Stimulated activated CD4-positive, alpha-beta T cell treated with anti-CD3 and anti-CD28 coated beads, Interleukin-12 subunit alpha, Interleukin-12 subunit beta, amount 100 ng/mL, for 4 hours (primary cell): ENCODE data around the gene THUMPD3.

Experiments
- DNase-seq: peaks from one replicate; pipeline ENCODE4 v3.0.0-alpha.2; 2020

Gene THUMPD3

GRCh38 chr3:9361691-9362388, 1.0 kb upstream of the THUMPD3 start:
- no peak for DNase-seq

DNA sequence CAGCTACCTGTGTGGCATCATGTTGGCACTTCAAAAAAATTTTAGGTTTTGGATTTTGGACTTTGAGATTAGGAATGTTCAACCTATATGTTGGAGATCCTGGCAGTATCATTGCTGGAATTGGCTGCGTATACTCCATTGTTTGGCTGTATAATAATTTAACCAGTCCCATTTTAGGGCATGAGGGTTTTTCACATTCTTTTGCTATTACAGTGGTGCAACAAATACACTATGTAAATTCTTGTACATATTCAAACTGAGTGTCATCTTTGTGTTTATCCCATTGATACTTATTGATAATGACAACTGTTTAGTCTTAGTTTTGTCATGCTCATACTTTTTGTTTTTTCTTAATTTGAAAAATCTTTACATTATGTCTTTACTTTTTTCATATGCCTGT, 6.7 kb downstream of the THUMPD3 start:
- no peak for DNase-seq

DNA sequence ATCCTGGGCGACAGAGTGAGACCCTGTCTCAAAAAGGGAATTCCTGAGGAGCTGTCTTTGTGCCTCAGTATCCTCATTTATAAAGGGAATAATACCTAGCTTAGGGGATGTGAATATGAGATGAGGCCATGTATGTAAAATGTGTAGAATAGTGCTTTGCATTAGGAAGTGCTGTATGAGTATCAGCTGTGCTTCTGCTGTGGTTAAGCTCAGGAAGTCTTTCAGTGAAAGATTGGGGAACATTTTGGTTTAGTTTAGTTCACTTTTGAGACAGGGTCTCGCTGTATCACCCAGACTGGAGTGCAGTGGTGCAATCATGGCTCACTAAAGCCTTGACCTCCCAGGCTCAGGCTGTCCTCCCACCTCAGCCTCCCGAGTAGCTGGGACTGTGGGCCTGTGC, 10.6 kb downstream of the THUMPD3 start:
- no peak for DNase-seq

DNA sequence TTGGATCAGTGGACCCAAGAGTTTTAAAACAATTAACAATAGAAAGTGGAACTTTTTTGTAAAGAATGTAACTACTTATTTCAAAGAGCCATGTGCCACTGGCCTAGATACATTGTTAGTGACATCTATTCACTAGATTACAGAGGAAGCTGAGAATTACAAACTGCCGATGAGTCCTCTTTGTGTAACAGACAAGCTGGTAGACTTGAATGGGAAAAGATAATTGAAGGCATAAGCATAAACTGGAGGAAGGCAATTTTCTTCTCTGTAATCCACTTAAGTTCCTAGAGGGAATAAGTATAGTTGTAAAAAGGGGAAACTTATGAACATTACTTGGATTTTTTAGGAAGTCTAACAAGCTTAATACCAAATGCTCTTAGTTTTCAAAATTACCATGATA, 15.1 kb downstream of the THUMPD3 start:
- no peak for DNase-seq

GRCh38 chr3:9379327-9379726, 16.5 kb downstream of the THUMPD3 start:
- no peak for DNase-seq

DNA sequence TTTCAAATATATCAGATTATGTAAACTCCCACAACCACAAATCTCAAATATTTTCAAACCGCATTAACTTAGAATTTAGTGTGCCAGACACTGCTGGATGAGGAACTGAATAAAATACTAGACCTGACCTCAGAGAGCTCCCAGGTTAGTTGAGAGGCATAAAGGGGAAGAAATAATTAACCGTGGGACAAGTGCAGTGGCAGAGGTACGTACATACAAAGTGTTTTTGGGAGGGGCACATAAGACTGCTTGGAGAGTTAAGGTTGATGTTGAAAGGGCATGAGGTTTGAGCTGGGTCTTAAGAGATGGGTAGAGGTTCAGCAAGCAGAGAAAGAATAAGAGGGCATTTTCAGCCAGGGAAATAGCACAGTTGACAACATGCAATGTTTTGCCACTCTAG, 17.2 kb downstream of the THUMPD3 start:
- DNase-seq = no peak

DNA sequence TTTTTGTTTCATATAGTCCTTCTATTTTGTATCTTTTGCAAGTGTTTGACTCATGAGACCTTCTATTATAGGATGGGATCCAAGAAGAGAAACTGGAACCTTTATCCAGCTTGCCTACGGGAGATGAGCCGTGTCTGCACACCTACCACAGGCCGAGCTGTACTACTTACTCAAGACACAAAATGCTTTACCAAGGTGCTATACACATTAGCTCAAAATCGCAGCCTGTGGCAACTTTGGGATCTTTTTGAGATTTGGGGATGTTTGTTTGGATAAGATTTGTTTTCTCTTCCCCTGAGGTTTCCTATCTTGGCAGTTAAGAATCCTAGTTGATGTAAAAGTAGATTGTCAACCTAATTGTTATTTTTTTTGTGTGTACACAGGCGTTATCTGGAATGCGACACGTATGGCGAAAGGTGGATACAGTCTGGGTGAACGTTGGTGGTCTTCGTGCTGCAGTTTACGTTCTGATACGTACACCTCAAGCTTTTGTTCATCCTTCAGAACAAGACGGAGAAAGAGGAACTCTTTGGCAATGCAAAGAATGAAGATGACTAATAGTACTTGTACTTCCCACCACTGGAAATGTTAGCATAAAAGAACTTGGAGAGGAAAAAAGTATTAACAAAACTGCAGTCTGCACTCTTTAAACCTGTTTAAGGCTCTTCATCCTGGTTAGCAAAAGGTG, 21.4 kb downstream of the THUMPD3 start:
- no peak for DNase-seq

DNA sequence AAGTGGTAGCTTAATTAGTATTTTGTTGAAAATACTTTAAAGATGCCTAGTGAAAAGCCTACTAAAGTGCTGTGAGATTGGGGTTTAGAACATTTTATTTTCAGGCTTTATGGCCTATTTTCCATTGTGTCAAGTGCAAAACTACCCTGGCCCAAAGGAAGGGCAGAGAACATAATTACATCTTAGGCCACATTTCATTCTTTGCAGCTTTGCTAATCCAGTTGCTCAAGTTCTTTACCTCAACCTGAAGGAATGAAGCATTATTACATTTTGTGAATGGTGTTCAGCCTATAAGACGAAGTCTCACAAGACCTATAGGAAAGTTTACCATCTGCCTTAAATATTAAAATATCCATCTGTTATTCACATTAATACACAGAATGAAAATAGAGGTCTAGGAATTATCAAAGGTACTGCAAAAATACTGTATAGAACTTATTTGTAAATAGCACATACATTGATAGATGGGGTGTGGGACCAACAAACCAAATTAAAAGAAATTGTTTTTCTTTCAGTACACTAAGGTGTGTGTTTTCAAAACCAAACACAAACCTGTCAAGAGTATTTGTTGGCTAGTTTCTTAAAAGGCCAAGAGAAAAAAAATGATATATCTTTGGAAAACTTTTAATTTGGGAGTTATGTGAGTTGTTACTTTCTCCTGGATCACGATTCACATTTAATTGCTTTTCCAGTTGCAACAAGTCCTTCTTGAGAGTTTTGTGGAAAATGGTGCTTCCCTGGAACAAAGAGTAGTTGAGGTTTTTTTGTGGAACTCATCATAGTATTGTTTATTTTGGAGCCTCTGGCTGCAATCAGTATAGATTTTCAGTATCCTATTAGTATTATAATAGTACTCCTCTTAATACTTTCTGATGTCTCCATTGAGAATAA, 22.6 kb downstream of the THUMPD3 start:
- DNase-seq = no peak

- no peak for DNase-seq
Measured at GRCh38 chr3:9386078-9386459, 23.2 kb downstream of the THUMPD3 start.

- DNase-seq = no peak
Measured at GRCh38 chr3:9386501-9387321, 23.9 kb downstream of the THUMPD3 start.

- DNase-seq = no peak
Measured at GRCh38 chr3:9387322-9387655, 24.4 kb downstream of the THUMPD3 start.

- no peak for DNase-seq
Measured at GRCh38 chr3:9388142-9388541, 25.3 kb downstream of the THUMPD3 start.

GRCh38 chr3:9388562-9389272, 25.9 kb downstream of the THUMPD3 start:
- DNase-seq = no peak

GRCh38 chr3:9390265-9390888, 27.5 kb downstream of the THUMPD3 start:
- no peak for DNase-seq

GRCh38 chr3:9392041-9392440, 29.2 kb downstream of the THUMPD3 start:
- no peak for DNase-seq

- DNase-seq = no peak
Measured at GRCh38 chr3:9395570-9396300, 32.9 kb downstream of the THUMPD3 start.

DNA sequence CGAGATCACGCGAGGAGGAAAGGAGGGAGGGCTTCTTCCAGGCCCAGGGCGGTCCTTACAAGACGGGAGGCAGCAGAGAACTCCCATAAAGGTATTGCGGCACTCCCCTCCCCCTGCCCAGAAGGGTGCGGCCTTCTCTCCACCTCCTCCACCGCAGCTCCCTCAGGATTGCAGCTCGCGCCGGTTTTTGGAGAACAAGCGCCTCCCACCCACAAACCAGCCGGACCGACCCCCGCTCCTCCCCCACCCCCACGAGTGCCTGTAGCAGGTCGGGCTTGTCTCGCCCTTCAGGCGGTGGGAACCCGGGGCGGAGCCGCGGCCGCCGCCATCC, 33.4 kb downstream of the THUMPD3 start:
- no peak for DNase-seq

DNA sequence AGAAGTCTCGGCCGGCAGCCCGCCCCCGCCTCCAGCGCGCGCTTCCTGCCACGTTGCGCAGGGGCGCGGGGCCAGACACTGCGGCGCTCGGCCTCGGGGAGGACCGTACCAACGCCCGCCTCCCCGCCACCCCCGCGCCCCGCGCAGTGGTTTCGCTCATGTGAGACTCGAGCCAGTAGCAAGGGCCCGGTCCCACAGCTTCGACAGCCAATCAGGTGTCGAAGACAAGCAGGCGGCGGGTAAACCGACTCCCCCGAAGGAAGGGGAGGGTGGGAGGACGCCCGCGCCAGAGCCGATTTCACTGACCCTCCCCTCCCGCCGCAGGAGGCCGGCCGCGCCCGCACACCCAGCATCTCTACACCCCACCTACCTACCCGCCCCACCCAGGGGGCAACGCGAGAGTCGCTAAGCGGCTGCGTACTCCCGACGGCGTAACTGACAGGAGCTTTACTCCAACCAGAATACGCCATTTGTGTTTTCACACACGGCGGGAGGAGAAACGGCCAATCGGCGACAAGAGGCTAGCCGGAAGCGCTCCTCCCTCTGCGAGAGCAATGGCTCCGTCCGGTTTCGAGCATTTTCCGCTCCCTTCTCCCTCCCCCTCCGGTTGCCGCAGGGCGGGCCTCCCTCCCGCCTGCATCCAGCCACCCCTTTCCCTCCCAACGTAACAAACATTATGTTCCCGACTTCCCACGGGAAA, 33.9 kb downstream of the THUMPD3 start:
- peak; percentile 95 for DNase-seq

DNA sequence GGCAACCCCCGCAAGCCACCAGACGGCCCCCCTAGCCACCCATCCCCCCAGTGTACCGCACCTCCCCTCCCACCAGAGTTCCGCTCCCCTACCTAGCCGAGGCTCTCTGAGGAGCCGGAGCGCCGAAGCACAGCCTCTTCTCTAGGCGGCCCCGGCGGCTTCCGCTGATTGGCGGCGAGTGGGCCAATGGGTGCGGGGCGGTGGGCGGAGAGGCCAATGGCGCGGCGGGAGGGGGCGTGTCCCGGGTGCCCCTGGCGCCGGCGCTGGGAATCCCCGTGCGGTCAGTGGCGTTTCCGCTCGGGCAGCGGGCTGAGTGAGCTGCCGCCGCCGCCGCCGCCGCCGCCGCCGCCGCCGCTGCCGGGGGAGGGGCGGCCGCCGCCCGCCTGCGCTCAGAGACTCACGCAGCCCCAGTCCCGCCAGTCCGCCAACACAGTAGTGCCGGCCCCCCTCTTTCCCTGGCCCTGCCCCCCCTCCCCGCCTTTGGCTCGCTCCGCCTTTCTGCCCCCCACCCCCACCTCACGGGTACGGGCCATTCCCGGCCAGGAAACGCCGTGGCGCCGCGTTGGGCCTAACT, 34.6 kb downstream of the THUMPD3 start, which contains the start of gene SETD5:
Gene SETD5 (plus strand): TSS at position 284 of the 574 bp plus-strand sequence. CDS start 31,324 bp downstream, outside the sequence.
- DNase-seq = peak; percentile 100
